Mammary epithelial cell (primary cell): ENCODE measurements around the gene DOCK2.

Source experiments
- EZH2 ChIP-seq: IDR thresholded peaks from 2 replicates; pipeline ENCODE4 v1.6.1; 2012; ENCODE audit warnings: low read length, inconsistent platforms, borderline replicate concordance
- TF ChIP-seq, protein P1 (sequence below), 2 donors: IDR thresholded peaks in 1 of 2; conservative IDR thresholded peaks in 1 of 2; 2 replicates each; pipeline ENCODE4 v1.5.1; 2011 to 2012; ENCODE audit warnings: inconsistent platforms in 2 of 2, low read length in 2 of 2, mild to moderate bottlenecking in 2 of 2, control low read depth in 1 of 2, low read depth in 1 of 2; ENCODE audit not compliant: insufficient read depth in 1 of 2; ENCODE audit errors: extremely low read depth in 1 of 2

DNA sequence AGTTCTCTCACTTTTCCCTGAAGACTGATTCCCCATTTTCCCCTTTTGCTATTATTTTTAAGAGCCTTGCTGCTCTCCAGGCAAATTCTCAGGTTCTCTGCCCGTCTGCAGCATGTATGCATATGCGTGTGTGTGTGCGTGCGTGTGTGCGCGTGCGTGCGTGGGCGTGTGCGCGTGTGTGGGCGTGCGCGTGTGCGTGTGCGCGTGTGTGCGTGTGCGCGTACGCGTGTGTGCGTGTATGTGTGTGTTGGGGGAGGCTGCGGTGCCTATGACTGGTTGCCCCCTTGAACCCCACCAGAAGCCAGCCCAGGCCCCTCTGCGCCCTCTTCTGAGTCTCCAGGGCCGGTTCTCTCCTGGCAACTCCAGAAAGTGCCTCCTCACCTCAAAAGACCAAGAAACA lies 467.6 kb downstream of the DOCK2 start:
- TF ChIP-seq, protein P1, sequence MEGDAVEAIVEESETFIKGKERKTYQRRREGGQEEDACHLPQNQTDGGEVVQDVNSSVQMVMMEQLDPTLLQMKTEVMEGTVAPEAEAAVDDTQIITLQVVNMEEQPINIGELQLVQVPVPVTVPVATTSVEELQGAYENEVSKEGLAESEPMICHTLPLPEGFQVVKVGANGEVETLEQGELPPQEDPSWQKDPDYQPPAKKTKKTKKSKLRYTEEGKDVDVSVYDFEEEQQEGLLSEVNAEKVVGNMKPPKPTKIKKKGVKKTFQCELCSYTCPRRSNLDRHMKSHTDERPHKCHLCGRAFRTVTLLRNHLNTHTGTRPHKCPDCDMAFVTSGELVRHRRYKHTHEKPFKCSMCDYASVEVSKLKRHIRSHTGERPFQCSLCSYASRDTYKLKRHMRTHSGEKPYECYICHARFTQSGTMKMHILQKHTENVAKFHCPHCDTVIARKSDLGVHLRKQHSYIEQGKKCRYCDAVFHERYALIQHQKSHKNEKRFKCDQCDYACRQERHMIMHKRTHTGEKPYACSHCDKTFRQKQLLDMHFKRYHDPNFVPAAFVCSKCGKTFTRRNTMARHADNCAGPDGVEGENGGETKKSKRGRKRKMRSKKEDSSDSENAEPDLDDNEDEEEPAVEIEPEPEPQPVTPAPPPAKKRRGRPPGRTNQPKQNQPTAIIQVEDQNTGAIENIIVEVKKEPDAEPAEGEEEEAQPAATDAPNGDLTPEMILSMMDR (conservative IDR thresholded peaks at IDR 0.05 in 1 of 2, IDR thresholded peaks at IDR 0.05 in 1 of 2; ENCODE audit: extremely low read depth in 1 of 2, insufficient read depth in 1 of 2, low read depth in 1 of 2, low read length in 2 of 2) = no peak
- TF ChIP-seq EZH2 = no peak
